Upper lobe of left lung (tissue), 6 donors: ENCODE measurements around the gene B9D2. TPM values are rescaled to one million over a fixed set of nuclear protein-coding genes. Genes with fewer than 3 reads are reported as not detected.

Source experiments
- ATAC-seq, 2 donors: fragments of 200-7000 bp; cut with Tn5 transposase; one replicate each; pipeline ENCODE4 v1.9.1; 2022; ENCODE audit warnings: mild to moderate bottlenecking in 2 of 2, moderate library complexity in 2 of 2; ENCODE audit not compliant: low FRiP score in 2 of 2
- DNase-seq, 2 donors: peaks; one replicate each; pipeline ENCODE4 v3.0.0-alpha.2; 2019 to 2020
- H3K27ac ChIP-seq, 4 donors: fragments of 200-600 bp; sonication (generic); one replicate each; pipeline ENCODE4 v1.5.1; 2016 to 2019
- H3K27me3 ChIP-seq, 4 donors: fragments of 200-600 bp; sonication (generic); one replicate each; pipeline ENCODE4 v1.5.1; 2017 to 2019
- H3K36me3 ChIP-seq, 4 donors: fragments of 200-600 bp; sonication (generic); one replicate each; pipeline ENCODE4 v1.5.1; 2016 to 2019
- H3K4me1 ChIP-seq, 4 donors: fragments of 200-600 bp; sonication (generic); one replicate each; pipeline ENCODE4 v1.5.1; 2018 to 2019
- H3K4me3 ChIP-seq, 4 donors: fragments of 200-600 bp; sonication (generic); one replicate each; pipeline ENCODE4 v1.5.1; 2017 to 2019; ENCODE audit warnings: mild to moderate bottlenecking in 2 of 4, moderate library complexity in 1 of 4
- H3K9me3 ChIP-seq, 4 donors: fragments of 200-600 bp; sonication (generic); one replicate each; pipeline ENCODE4 v1.5.1; 2018 to 2019
- EP300 ChIP-seq, 4 donors: sonication (generic); formaldehyde crosslinking; IDR thresholded peaks; one replicate each; pipeline ENCODE4 v1.5.1; 2017; ENCODE audit warnings: antibody characterized with exemption in 4 of 4, control low read depth in 2 of 4
- POLR2A ChIP-seq, 4 donors: fragments of 450-650 bp; IDR thresholded peaks; one replicate each; pipeline ENCODE4 v1.5.1; 2016 to 2017; ENCODE audit warnings: antibody characterized with exemption in 4 of 4, mild to moderate bottlenecking in 2 of 4
- POLR2AphosphoS5 ChIP-seq, 2 donors: sonication (generic); formaldehyde crosslinking; IDR thresholded peaks; one replicate each; pipeline ENCODE4 v1.5.1; 2017; ENCODE audit warnings: antibody characterized with exemption in 2 of 2
- WGBS, 2 donors: methylation state at CpG; one replicate each; pipeline ENCODE4 v1.1.5; 2017 to 2018; 5-methylcytosine and 5-hydroxymethylcytosine counted together
- total RNA-seq, 6 donors: library from RNA; depleted of rRNA in 4 of 6; stranded (reverse); fragments of >200 nt in 4 of 6; gene quantifications; one replicate each; pipeline versions ENCODE4 v1.1.0 to v1.2.1, GENCODE V29; 2016 to 2021
- TF ChIP-seq, protein P1 (sequence below), 6 experiments: fragments of 450-650 bp in 4 of 6; fragments of 200-600 bp in 2 of 6; sonication (generic) in 2 of 6; IDR thresholded peaks; one replicate each; pipeline ENCODE4 v1.5.1; 2016 to 2019; ENCODE audit warnings: antibody characterized with exemption in 6 of 6
- donor health status: DM: no; HTN: no; CAD: no; lungs with moderate emphysema.
- donor health status: DM: no; HTN: yes; CAD: no; lungs with severe emphysema.

B9D2 gene
- total RNA-seq, 6 donors from 2014 or later, result 7.0 to 17.2 (median 10.3) TPM; not detected in 1

DNA sequence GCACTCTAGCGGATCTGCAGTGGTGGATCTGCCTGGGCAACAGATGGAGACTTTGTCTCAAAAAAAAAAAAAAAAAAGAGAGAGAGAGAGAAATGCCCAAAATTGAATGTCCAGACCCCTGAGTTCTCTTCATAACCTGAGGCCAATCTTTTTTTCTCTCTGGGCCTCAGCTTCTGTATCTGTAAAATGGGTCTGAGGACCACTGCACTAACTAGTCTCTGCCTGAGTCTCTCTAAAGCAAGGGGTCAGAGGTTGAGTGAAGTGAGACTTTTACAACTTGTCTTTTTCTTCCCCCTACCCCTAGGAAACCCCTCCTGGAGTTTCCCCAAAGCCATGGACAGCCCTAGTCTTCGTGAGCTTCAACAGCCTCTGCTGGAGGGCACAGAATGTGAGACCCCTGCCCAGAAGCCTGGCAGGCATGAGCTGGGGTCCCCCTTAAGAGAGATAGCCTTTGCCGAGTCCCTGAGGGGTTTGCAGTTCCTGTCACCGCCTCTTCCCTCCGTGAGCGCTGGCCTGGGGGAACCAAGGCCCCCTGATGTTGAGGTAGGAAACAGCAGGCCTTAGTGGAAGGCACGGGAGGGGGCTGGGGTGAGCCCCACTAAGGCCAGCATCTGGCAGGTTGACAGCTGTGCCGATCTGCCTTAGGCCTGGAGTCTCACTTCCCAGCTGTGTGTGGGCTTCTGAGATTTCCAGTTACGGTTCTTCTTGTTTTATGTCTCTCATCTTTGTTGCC lies 14.2 kb upstream of the B9D2 start:
- WGBS, 2 donors, result 50 to 59% methylated on average over 9 of the region's 9 CpGs
- ATAC-seq (no peak), DNase-seq (no peak)
- TF ChIP-seq POLR2A (IDR thresholded peaks at IDR 0.05), result no peak
- TF ChIP-seq, protein P1, sequence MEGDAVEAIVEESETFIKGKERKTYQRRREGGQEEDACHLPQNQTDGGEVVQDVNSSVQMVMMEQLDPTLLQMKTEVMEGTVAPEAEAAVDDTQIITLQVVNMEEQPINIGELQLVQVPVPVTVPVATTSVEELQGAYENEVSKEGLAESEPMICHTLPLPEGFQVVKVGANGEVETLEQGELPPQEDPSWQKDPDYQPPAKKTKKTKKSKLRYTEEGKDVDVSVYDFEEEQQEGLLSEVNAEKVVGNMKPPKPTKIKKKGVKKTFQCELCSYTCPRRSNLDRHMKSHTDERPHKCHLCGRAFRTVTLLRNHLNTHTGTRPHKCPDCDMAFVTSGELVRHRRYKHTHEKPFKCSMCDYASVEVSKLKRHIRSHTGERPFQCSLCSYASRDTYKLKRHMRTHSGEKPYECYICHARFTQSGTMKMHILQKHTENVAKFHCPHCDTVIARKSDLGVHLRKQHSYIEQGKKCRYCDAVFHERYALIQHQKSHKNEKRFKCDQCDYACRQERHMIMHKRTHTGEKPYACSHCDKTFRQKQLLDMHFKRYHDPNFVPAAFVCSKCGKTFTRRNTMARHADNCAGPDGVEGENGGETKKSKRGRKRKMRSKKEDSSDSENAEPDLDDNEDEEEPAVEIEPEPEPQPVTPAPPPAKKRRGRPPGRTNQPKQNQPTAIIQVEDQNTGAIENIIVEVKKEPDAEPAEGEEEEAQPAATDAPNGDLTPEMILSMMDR (IDR thresholded peaks at IDR 0.05), result peak in 1 of 6 experiments; percentile 24
- Histone ChIP-seq H3K4me1 (peaks cover 22 to 36% (median 27%) of the 10 kb centered on the region in 4 donors), H3K27me3 (no peaks in the 10 kb centered on the region), H3K9me3 (no peaks in the 10 kb centered on the region), H3K36me3 (peaks cover 0 to 10% (median 3%) of the 10 kb centered on the region in 4 donors), H3K4me3 (no peak overlapping the region), H3K27ac (peak overlapping the region in 2 of 4 donors; percentile 35 to 36)

DNA sequence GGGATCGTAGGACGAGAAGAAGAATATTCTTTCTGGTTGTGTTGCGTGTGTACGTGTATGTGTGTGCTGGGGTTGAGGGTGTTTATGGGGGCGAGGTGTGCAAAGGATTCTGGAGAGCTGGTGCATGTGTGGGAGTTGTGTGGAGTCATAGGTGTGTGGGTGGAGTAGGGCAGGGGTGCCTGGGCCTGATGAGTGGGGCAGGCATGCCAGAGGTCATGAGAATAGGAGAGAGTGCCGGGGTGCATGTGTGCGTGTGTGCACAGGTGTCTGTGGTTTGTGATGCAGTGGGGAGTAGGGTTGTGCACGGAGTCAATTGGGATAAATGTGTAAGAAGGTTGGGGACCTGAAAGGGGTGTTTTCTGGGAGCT lies 13.0 kb upstream of the B9D2 start:
- H3K27me3 ChIP-seq, result no peaks in the 10 kb centered on the region
- H3K36me3 ChIP-seq, result peaks cover 0 to 1% (median 0%) of the 10 kb centered on the region in 4 donors
- no peak for DNase-seq
- peaks cover 22 to 36% (median 27%) of the 10 kb centered on the region in 4 donors for H3K4me1 ChIP-seq
- peak; percentile 28 to 44 for ATAC-seq
- 46 to 71% methylated on average over 8 of the region's 8 CpGs for WGBS, 2 donors
- H3K4me3 ChIP-seq, result peak overlapping the region; percentile 30 to 70 (median 64)
- TF ChIP-seq POLR2AphosphoS5 (IDR thresholded peaks at IDR 0.05) (no peak), POLR2A (IDR thresholded peaks at IDR 0.05) (no peak), EP300 (IDR thresholded peaks at IDR 0.05) (no peak)
- TF ChIP-seq, protein P1 (IDR thresholded peaks at IDR 0.05), result no peak
- no peaks in the 10 kb centered on the region for H3K9me3 ChIP-seq
- H3K27ac ChIP-seq, result peak overlapping the region; percentile 76 to 92 (median 84)

DNA sequence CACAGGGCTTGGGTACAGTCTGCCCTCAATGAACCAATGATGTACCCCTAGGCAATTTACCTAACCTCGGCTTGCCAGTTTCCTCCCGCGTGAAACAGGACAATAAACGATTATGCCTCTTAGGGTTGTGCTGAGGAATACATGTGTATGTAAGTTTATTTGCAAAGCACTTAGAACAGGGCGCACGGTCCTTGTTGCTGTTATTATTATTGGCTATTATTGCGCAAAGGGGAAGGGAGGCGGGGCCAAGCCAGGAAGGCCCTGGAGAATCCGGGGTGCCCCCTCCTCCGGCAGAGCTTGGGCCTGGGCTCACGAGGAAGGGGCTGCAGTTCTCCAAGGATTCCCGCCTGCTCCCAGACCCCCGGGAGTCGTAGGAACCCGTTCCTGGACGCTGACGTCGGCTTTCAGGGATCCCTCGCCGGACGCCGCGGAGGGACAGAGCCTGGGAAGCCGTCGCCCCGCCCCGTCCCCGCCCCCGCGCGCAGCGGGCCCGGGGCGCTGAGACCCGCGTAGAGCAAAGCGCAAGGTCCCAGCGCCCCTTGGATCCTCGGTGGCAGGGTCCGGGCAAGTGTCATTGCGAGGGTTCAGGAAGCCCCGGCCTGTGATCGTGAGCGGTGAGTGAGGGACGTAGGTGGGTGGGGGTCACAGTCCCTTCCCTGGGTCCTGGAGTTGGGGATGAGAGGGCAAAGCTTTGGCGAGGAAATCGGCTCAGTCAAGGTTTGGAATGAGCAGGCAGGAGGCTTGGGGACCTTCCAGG lies 12.5 kb upstream of the B9D2 start, which contains the start of gene TMEM91:
Gene TMEM91, plus strand, starts transcription at position 293 of the 757 bp plus-strand sequence. CDS start 1,777 bp downstream, outside the sequence.
- Histone ChIP-seq H3K27ac (peak within 1 kb of the TSS; percentile 76 to 92 (median 84)), H3K4me1 (peaks cover 22 to 36% (median 27%) of the 10 kb centered on the region in 4 donors), H3K9me3 (no peaks in the 10 kb centered on the region), H3K27me3 (no peaks in the 10 kb centered on the region), H3K36me3 (no peaks in the 10 kb centered on the region), H3K4me3 (peak within 1 kb of the TSS; percentile 30 to 70 (median 64))
- peak; percentile 61 to 79 for ATAC-seq
- peak in 1 of 4 donors; percentile 51 for TF ChIP-seq POLR2A (IDR thresholded peaks at IDR 0.05)
- TF ChIP-seq, protein P1 (IDR thresholded peaks at IDR 0.05), result no peak
- 8 to 9% methylated on average over 16 to 22 of the region's 47 CpGs for WGBS, 2 donors
- DNase-seq, result peak; percentile 63 to 91

DNA sequence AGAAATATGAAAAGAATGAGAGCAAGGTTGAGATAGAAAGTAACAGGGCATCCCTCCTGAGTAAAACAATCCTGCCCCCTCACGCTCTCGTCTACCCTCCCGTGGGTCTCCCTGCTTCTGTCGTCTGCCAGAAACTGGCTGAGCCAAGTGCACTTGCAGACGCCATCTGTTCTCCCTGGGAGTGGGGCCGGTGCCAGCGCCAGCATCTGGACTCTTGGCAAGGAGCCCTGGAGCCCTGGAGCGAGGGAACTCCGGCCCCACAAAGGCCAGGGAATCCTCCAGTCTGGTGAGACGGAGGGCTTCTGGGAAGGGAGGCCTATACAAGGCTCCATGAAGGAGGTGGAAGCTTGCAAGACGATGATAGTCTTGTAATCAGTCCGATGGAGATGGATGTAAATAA lies 10.0 kb upstream of the B9D2 start:
- peaks cover 18 to 36% (median 30%) of the 10 kb centered on the region in 4 donors for H3K4me1 ChIP-seq
- DNase-seq (peak; percentile 69 to 95), ATAC-seq (peak; percentile 54 to 64)
- H3K27ac ChIP-seq, result peak overlapping the region in 1 of 4 donors; percentile 23
- no peaks in the 10 kb centered on the region for H3K36me3 ChIP-seq
- H3K27me3 ChIP-seq, result no peaks in the 10 kb centered on the region
- H3K4me3 ChIP-seq, result no peak overlapping the region
- H3K9me3 ChIP-seq, result no peaks in the 10 kb centered on the region
- TF ChIP-seq POLR2A (IDR thresholded peaks at IDR 0.05), result no peak
- peak in 1 of 2 donors; percentile 22 for TF ChIP-seq POLR2AphosphoS5 (IDR thresholded peaks at IDR 0.05)
- TF ChIP-seq, protein P1 (IDR thresholded peaks at IDR 0.05), result no peak
- 25 to 50% methylated on average over 12 of the region's 12 CpGs for WGBS, 2 donors
